HG02840 (cell line): ENCODE results near the gene CDK5RAP2.

ENCODE experiments used
- ATAC-seq: cut with Tn5 transposase; IDR thresholded peaks from one replicate; pipeline ENCODE4 v1.9.1; 2021; ENCODE audit warnings: mild to moderate bottlenecking, moderate library complexity, moderate number of reproducible peaks; ENCODE audit not compliant: unreplicated experiment, low FRiP score

The CDK5RAP2 gene

DNA sequence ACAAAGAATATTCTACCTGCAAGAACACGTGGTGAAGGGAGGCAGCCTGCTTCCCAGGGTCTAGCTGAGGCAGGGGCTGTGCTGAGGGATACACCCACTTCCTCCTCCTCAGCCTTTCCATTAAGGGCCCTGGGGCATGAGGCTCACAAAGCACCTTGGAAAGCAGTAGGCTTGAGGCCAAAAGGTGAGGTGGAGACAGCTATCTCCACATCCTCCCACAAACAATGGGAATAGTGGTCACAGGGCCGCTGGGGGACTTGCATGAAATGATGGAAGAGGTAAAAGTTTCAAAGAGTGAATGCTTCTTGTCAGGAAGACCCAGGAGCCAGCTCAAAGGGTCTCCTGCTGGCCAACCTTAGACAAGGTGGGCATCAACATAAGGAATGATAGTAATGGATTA, 207.9 kb downstream of the CDK5RAP2 start:
- no peak for ATAC-seq

DNA sequence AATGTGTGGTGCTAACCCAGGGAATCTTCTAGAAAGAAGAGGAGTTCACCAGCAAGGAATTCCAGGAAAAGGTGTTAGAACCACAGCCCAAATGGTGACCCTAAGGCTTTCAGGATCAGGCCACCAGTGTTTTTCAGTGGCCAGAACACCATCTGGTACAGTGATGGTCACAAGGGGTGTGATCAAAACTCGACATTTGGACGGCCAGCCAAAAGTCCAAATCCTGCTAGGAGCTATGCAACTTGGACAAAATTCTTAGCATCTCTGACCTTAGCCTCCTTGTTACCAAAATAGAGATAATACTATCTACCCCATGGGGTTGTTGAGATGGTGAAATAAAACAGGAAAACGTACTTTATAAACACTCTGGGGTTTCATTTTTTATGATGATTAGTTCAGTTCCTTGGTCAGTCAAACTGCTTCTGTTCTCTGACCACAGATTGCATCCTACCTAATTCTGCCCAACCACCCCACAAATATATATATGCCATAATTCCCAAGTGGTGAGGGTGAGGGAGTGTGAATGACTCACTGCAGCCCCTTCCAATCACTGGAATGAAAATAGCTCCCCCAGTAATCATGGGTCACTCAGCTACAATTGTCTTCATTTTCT, 210.3 kb downstream of the CDK5RAP2 start:
- no peak for ATAC-seq

DNA sequence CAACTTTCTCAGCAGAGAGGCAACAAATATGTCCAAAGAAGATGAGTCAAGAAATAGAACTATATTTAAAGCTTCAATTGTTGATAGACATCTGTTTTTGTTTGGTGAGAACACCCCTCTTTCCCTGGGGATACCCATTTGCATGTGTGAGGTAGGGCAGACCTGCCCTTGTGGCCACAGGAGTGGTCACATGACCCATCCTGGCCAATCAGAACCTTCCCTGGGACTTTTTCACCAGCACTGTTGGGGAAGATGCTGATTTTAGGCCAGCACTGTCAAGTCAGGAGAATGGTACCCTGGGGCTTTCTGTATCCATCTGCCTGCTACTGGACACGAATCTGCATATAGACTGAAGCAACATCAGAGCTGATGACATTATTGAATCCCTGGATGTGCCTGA, 211.2 kb downstream of the CDK5RAP2 start:
- no peak for ATAC-seq

- ATAC-seq, result no peak
These were observed 213.3 kb downstream of the CDK5RAP2 start for GRCh38 chr9:120366644-120367019.

DNA sequence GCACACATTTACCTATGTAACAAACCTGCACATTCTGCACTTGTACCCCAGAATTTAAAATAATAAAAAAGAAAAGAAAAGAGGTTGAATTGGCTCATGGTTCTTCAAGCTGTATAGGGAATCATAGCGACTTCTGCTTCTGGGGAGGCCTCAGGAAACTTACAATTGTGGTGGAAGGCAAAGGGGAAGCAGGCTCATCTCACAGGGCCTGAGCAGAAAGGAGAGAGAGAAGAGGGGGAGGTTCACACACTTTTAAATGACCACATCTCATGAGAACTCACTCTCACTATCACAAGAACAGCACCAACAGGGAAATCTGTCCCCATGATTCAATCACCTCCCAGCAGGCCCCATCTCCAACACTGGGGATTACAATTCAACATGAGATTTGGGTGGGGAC, 214.6 kb downstream of the CDK5RAP2 start:
- no peak for ATAC-seq

DNA sequence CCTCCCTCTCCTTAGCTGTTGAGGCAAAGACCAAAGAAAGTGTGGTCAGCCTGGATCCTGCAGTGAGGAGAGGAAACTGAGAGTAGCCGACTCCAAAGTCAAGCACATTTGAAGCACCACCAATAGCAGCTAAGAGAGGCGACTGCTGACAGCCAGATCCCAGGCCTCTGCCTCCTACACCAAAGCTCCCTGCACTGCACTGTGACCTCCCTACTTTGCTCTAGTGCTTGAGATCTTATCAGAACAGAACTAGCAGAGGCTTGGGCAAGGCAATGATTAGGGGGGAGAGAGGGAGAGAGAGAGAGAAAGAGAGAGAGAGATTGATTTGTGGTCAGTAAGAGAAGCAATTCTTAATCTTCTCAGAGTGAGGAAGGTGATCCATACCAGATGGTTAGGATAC, 216.3 kb downstream of the CDK5RAP2 start:
- ATAC-seq, result no peak

GRCh38 chr9:120362446-120362845, 217.5 kb downstream of the CDK5RAP2 start:
- ATAC-seq, result no peak

- ATAC-seq, result no peak
These were observed 218.4 kb downstream of the CDK5RAP2 start for GRCh38 chr9:120361551-120361950.

- ATAC-seq, result no peak
These were observed 219.5 kb downstream of the CDK5RAP2 start for GRCh38 chr9:120360510-120360909.

DNA sequence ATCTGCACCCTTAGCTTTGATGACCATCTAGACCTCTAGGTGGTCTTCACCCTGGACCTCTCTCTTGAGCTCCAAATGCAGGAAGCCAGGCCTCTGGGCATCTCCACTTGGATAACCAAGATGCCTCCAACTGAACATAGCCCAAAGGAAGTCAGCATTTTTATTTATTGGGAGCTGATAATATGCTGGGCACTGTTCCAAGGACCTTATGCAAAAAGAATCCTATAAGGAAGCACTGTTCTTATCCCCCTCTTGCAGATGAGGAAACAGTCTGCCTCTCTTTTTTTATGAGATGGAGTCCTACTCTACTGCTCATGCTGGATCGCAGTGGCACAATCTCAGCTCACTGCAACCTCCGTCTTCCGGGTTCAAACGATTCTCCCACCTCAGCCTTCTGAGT, 219.9 kb downstream of the CDK5RAP2 start:
- ATAC-seq, result no peak

GRCh38 chr9:120358877-120359276, 221.1 kb downstream of the CDK5RAP2 start:
- ATAC-seq, result no peak

- no peak for ATAC-seq
These were observed 226.5 kb downstream of the CDK5RAP2 start for GRCh38 chr9:120353506-120353905.

- ATAC-seq, result no peak
These were observed 228.9 kb downstream of the CDK5RAP2 start for GRCh38 chr9:120351106-120351505.

- ATAC-seq, result no peak
These were observed 229.4 kb downstream of the CDK5RAP2 start for GRCh38 chr9:120350596-120350995.

DNA sequence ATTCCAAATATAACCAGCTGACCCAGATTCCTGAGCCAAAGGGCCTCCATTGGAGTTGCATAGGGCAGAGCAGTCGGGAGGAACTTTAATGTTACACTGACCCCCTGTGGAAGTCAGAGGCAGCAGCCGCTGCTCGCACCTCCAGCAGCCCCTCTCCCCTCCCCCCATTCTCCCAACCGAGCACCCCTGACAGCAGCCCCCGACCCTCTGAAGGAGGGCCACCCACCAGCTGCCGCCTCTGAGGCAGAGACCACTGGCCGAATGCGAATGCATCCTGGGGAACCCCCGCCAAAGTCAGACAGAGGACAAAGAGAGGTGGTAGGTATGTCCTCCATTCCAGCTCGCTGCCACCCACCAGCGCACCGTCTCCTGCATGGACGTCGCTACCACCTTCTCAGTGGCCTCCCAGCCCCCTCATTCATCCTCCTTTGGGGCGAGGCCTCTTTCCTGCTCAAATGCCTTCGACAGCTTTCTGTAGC, 231.0 kb downstream of the CDK5RAP2 start:
- ATAC-seq, result no peak

DNA sequence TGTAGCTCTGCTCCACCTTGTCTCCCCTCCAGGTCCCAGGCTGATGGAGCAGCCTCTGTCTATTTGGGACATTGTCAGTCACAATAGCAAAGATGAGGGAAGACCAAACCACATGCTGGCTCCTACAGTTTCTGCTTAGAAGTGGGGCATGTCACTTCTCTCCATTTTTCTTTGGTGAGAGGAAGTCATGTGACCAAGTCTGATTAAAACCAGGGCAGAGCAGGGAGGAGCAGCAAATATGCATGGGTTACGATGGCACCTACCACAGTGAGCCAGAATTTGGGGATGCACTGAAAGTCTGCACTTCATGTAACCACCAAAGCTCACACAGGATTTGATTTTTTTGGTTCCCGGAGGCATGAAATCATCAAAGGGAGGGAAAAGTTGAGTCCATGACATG, 234.6 kb downstream of the CDK5RAP2 start:
- ATAC-seq, result no peak

- ATAC-seq, result no peak
These were observed 235.7 kb downstream of the CDK5RAP2 start for GRCh38 chr9:120344230-120344629.

GRCh38 chr9:120343416-120343815, 236.6 kb downstream of the CDK5RAP2 start:
- no peak for ATAC-seq
